Adrenal gland (tissue), 5 donors: ENCODE measurements around the gene THSD7B.

Source experiments
- POLR2A ChIP-seq, 2 donors: fragments of 450-650 bp; IDR thresholded peaks; one replicate each; pipeline ENCODE4 v1.6.1; 2017; ENCODE audit warnings: antibody characterized with exemption in 2 of 2, mild to moderate bottlenecking in 2 of 2, moderate library complexity in 1 of 2
- TF ChIP-seq, protein P1 (sequence below), 6 experiments: fragments of 450-650 bp in 4 of 6; fragments of 200-600 bp in 2 of 6; sonication (generic) in 1 of 6; IDR thresholded peaks; 1 replicate in 5 of 6; 2 replicates in 1 of 6; pipeline versions ENCODE4 v1.5.1 to v1.8.0; 2016 to 2021; ENCODE audit warnings: antibody characterized with exemption in 6 of 6, mild to moderate bottlenecking in 2 of 6, moderate library complexity in 1 of 6
- donor health status: DM: no; HTN: no; CAD: no.

DNA sequence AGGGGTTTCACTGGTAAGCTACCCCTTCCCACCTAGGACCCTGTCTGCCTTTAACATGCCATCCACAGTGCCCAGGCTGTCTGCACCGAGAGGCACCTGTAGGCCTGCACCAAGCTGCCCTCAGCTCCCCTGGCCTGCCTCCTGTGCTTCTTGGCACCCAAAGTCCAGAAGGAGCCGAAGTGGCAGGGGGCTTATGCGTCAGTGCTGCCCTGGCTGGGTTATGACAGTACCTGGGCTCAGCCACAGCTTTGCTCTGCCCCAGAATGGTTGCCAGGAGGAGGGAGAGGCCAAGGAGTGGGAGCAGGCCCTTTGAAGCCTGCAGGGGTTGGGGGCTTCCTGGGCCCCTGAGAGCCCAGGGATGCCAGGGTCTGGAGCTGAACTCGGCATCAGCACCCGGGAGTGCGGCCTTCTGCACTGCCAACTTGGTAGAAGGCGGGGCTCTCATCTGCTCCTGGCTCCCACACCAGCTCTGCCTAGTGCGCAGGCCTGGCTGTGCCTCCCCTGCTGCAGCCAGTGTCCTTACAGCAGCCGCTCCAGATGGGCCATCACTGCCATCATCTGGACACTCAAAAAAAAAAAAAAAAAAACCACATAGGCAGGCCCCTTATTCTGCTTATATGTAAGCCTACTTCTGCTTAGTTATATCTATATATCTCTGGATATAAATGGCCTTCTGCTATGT is 155.4 kb downstream of the THSD7B start:
- TF ChIP-seq POLR2A (IDR thresholded peaks at IDR 0.05) = no peak
- TF ChIP-seq, protein P1, sequence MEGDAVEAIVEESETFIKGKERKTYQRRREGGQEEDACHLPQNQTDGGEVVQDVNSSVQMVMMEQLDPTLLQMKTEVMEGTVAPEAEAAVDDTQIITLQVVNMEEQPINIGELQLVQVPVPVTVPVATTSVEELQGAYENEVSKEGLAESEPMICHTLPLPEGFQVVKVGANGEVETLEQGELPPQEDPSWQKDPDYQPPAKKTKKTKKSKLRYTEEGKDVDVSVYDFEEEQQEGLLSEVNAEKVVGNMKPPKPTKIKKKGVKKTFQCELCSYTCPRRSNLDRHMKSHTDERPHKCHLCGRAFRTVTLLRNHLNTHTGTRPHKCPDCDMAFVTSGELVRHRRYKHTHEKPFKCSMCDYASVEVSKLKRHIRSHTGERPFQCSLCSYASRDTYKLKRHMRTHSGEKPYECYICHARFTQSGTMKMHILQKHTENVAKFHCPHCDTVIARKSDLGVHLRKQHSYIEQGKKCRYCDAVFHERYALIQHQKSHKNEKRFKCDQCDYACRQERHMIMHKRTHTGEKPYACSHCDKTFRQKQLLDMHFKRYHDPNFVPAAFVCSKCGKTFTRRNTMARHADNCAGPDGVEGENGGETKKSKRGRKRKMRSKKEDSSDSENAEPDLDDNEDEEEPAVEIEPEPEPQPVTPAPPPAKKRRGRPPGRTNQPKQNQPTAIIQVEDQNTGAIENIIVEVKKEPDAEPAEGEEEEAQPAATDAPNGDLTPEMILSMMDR (IDR thresholded peaks at IDR 0.05) = no peak
